ENCODE results near the gene ITPKB. TPM values are rescaled to one million over a fixed set of nuclear protein-coding genes. Genes with fewer than 3 reads are reported as not detected.
"Not testable (repeated sequence)": the region's sequence is repeated elsewhere in the genome, so short reads cannot be mapped to it uniquely, and the experiment has no call there.

The ITPKB gene
- total RNA-seq, 5 donors from 2014 or later (not counting 1 experiment from before 2014, with no cell fraction given) = 153 to 351 (median 179) TPM

- DNase-seq (peak in 3 of 35 experiments; percentile 34 to 52 (median 51)), ATAC-seq (replicated peaks in 1 of 4) (peak; percentile 26 to 68 (median 58))
- peaks cover 67 to 92% of the 10 kb centered on the region in 2 experiments for H3K4me1 ChIP-seq (ENCODE audit: control insufficient read depth in 1 of 2, extremely low read depth in 1 of 2, insufficient read depth in 2 of 2, low read length in 2 of 2)
- Mint-ChIP-seq H3K36me3 (peaks cover 44% of the 10 kb centered on the region), H3K4me1 (peaks cover 92 to 98% (median 94%) of the 10 kb centered on the region in 3 donors), H3K27ac (peak overlapping the region; percentile 87 to 93), H3K4me3 (peak overlapping the region; percentile 59 to 95 (median 85)), H3K27me3 (no peaks in the 10 kb centered on the region), H3K9me3 (no peaks in the 10 kb centered on the region)
- H3K36me3 ChIP-seq (ENCODE audit: control insufficient read depth in 2 of 2, extremely low read depth in 1 of 2, insufficient read depth in 1 of 2, low read length in 1 of 2) = peaks cover 11 to 69% of the 10 kb centered on the region in 2 donors
- H3K27ac ChIP-seq (ENCODE audit: low read length) = peak overlapping the region; percentile 82
- ChIA-PET POLR2A (interaction anchor here (0.5 to 1.2 kb wide), 7 partner anchors 9 to 27 kb away, joined by 3 to 9 read pairs (median 4); no protein-coding TSS in a partner anchor), CTCF (interaction anchor here (0.6 to 1.3 kb wide), 4 partner anchors 12 to 44 kb away, joined by 3 to 6 read pairs (median 4); no protein-coding TSS in a partner anchor)
- H3K9me3 ChIP-seq = no peaks in the 10 kb centered on the region
- H3K4me3 ChIP-seq (ENCODE audit: control insufficient read depth in 1 of 2, extremely low read depth in 1 of 2, low read length in 1 of 2) = no peak overlapping the region
- WGBS (ENCODE audit: insufficient coverage) = 0% methylated on average over 1 of the region's 14 CpGs
- no peaks in the 10 kb centered on the region for H3K27me3 ChIP-seq (replicated peaks in 1 of 2; ENCODE audit: control insufficient read depth in 2 of 2, extremely low read depth in 1 of 2, insufficient read depth in 2 of 2, low read length in 1 of 2)
Observed at GRCh38 chr1:226722901-226723656, 16.0 kb downstream of the ITPKB start.

- no peaks in the 10 kb centered on the region for H3K9me3 Mint-ChIP-seq
- no peaks in the 10 kb centered on the region for H3K27me3 ChIP-seq (replicated peaks in 1 of 2; ENCODE audit: control insufficient read depth in 2 of 2, extremely low read depth in 1 of 2, insufficient read depth in 2 of 2, low read length in 1 of 2)
- H3K27ac ChIP-seq (ENCODE audit: low read length) = peak overlapping the region; percentile 82
- peak overlapping the region; percentile 59 to 95 (median 85) for H3K4me3 Mint-ChIP-seq
- H3K36me3 ChIP-seq (ENCODE audit: control insufficient read depth in 2 of 2, extremely low read depth in 1 of 2, insufficient read depth in 1 of 2, low read length in 1 of 2) = peaks cover 11 to 64% of the 10 kb centered on the region in 2 donors
- peaks cover 40% of the 10 kb centered on the region for H3K36me3 Mint-ChIP-seq
- 33% methylated on average over 1 of the region's 11 CpGs for WGBS (ENCODE audit: insufficient coverage)
- ChIA-PET POLR2A (interaction anchor here (0.6 to 1.2 kb wide), 4 partner anchors 10 to 26 kb away, joined by 4 to 6 read pairs (median 6); no protein-coding TSS in a partner anchor), CTCF (interaction anchor here in 1 of 2 donors (0.7 kb wide), 1 partner anchor 18 kb away, joined by 3 read pairs; no protein-coding TSS in a partner anchor)
- DNase-seq (peak in 1 of 35 experiments; percentile 24), ATAC-seq (replicated peaks in 1 of 4) (peak; percentile 2 to 19 (median 10))
- peaks cover 65 to 93% of the 10 kb centered on the region in 2 experiments for H3K4me1 ChIP-seq (ENCODE audit: control insufficient read depth in 1 of 2, extremely low read depth in 1 of 2, insufficient read depth in 2 of 2, low read length in 2 of 2)
- H3K27me3 Mint-ChIP-seq = no peaks in the 10 kb centered on the region
- H3K4me1 Mint-ChIP-seq = peaks cover 92 to 98% (median 94%) of the 10 kb centered on the region in 3 donors
- H3K27ac Mint-ChIP-seq = peak overlapping the region; percentile 87 to 93
- peak overlapping the region in 1 of 2 donors; percentile 19 for H3K4me3 ChIP-seq (ENCODE audit: control insufficient read depth in 1 of 2, extremely low read depth in 1 of 2, low read length in 1 of 2)
- H3K9me3 ChIP-seq = no peaks in the 10 kb centered on the region
Observed at GRCh38 chr1:226722240-226722900, 16.7 kb downstream of the ITPKB start.

GRCh38 chr1:226720574-226720973 lies 18.5 kb downstream of the ITPKB start:
- WGBS (ENCODE audit: insufficient coverage) = 97% methylated on average over 6 of the region's 13 CpGs
- Mint-ChIP-seq H3K4me3 (peak overlapping the region in 1 of 3 donors; percentile 85), H3K36me3 (peaks cover 33% of the 10 kb centered on the region), H3K27ac (peak overlapping the region; percentile 74 to 89), H3K4me1 (peaks cover 91 to 97% (median 93%) of the 10 kb centered on the region in 3 donors)
- H3K4me3 ChIP-seq (ENCODE audit: control insufficient read depth in 1 of 2, extremely low read depth in 1 of 2, low read length in 1 of 2); H3K9me3 Mint-ChIP-seq; CTCF ChIA-PET; ATAC-seq (replicated peaks in 1 of 4); H3K9me3 ChIP-seq; H3K27me3 ChIP-seq (replicated peaks in 1 of 2; ENCODE audit: control insufficient read depth in 2 of 2, extremely low read depth in 1 of 2, insufficient read depth in 2 of 2, low read length in 1 of 2); DNase-seq; H3K27me3 Mint-ChIP-seq: not testable (repeated sequence)
- Histone ChIP-seq H3K36me3 (ENCODE audit: control insufficient read depth in 2 of 2, extremely low read depth in 1 of 2, insufficient read depth in 1 of 2, low read length in 1 of 2) (peaks cover 11 to 55% of the 10 kb centered on the region in 2 donors), H3K27ac (ENCODE audit: low read length) (peak overlapping the region; percentile 8), H3K4me1 (ENCODE audit: control insufficient read depth in 1 of 2, extremely low read depth in 1 of 2, insufficient read depth in 2 of 2, low read length in 2 of 2) (peaks cover 61 to 89% of the 10 kb centered on the region in 2 experiments)
- POLR2A ChIA-PET = interaction anchor here in 1 of 2 donors (0.7 kb wide), 1 partner anchor 73 kb away, joined by 8 read pairs; no protein-coding TSS in a partner anchor

GRCh38 chr1:226719596-226720387 lies 19.3 kb downstream of the ITPKB start:
- POLR2A ChIA-PET = interaction anchor here in 1 of 2 donors (0.6 to 0.7 kb wide), 2 partner anchors 10 to 18 kb away, joined by 3 read pairs; no protein-coding TSS in a partner anchor
- 55% methylated on average over 10 of the region's 11 CpGs for WGBS (ENCODE audit: insufficient coverage)

GRCh38 chr1:226717256-226717909 lies 21.7 kb downstream of the ITPKB start:
- peak; percentile 30 to 63 (median 54) for ATAC-seq (replicated peaks in 1 of 4)
- 54% methylated on average over 8 of the region's 11 CpGs for WGBS (ENCODE audit: insufficient coverage)
- Mint-ChIP-seq H3K4me1 (peaks cover 91 to 97% (median 94%) of the 10 kb centered on the region in 3 donors), H3K27me3 (no peaks in the 10 kb centered on the region), H3K27ac (peak overlapping the region; percentile 74 to 89), H3K36me3 (peaks cover 36% of the 10 kb centered on the region), H3K9me3 (peaks cover 4 to 9% (median 5%) of the 10 kb centered on the region in 3 donors), H3K4me3 (peak overlapping the region; percentile 63 to 85 (median 64))
- Histone ChIP-seq H3K27ac (ENCODE audit: low read length) (peak overlapping the region; percentile 65), H3K36me3 (ENCODE audit: control insufficient read depth in 2 of 2, extremely low read depth in 1 of 2, insufficient read depth in 1 of 2, low read length in 1 of 2) (peaks cover 11 to 39% of the 10 kb centered on the region in 2 donors), H3K27me3 (replicated peaks in 1 of 2; ENCODE audit: control insufficient read depth in 2 of 2, extremely low read depth in 1 of 2, insufficient read depth in 2 of 2, low read length in 1 of 2) (no peaks in the 10 kb centered on the region), H3K9me3 (no peaks in the 10 kb centered on the region), H3K4me3 (ENCODE audit: control insufficient read depth in 1 of 2, extremely low read depth in 1 of 2, low read length in 1 of 2) (peak overlapping the region in 1 of 2 donors; percentile 35), H3K4me1 (ENCODE audit: control insufficient read depth in 1 of 2, extremely low read depth in 1 of 2, insufficient read depth in 2 of 2, low read length in 2 of 2) (peaks cover 51 to 82% of the 10 kb centered on the region in 2 experiments)
- CTCF ChIA-PET = interaction anchor here in 1 of 2 donors (1.1 to 1.7 kb wide), 2 partner anchors 17 to 25 kb away, joined by 5 to 8 read pairs; no protein-coding TSS in a partner anchor
- POLR2A ChIA-PET = no interaction called here
- DNase-seq = peak in 4 of 35 experiments; percentile 30 to 51 (median 46)

More at GRCh38 chr1:226719596-226720387, 19.3 kb downstream of the ITPKB start:
- Mint-ChIP-seq H3K36me3 (peaks cover 31% of the 10 kb centered on the region), H3K9me3 (no peaks in the 10 kb centered on the region), H3K4me3 (peak overlapping the region; percentile 18 to 85 (median 25)), H3K27me3 (no peaks in the 10 kb centered on the region), H3K4me1 (peaks cover 91 to 97% (median 93%) of the 10 kb centered on the region in 3 donors), H3K27ac (peak overlapping the region; percentile 74 to 89)
- Histone ChIP-seq H3K27ac (ENCODE audit: low read length) (peak overlapping the region; percentile 8), H3K9me3 (no peaks in the 10 kb centered on the region), H3K4me3 (ENCODE audit: control insufficient read depth in 1 of 2, extremely low read depth in 1 of 2, low read length in 1 of 2) (no peak overlapping the region), H3K27me3 (replicated peaks in 1 of 2; ENCODE audit: control insufficient read depth in 2 of 2, extremely low read depth in 1 of 2, insufficient read depth in 2 of 2, low read length in 1 of 2) (no peaks in the 10 kb centered on the region), H3K4me1 (ENCODE audit: control insufficient read depth in 1 of 2, extremely low read depth in 1 of 2, insufficient read depth in 2 of 2, low read length in 2 of 2) (peaks cover 58 to 82% of the 10 kb centered on the region in 2 experiments), H3K36me3 (ENCODE audit: control insufficient read depth in 2 of 2, extremely low read depth in 1 of 2, insufficient read depth in 1 of 2, low read length in 1 of 2) (peaks cover 11 to 47% of the 10 kb centered on the region in 2 donors)
- ATAC-seq (replicated peaks in 1 of 4) (peak in 1 of 4 experiments; percentile 15), DNase-seq (peak in 3 of 35 experiments; percentile 4 to 14 (median 9))
- CTCF ChIA-PET = interaction anchor here in 1 of 2 donors (1.4 kb wide), 1 partner anchor 32 kb away, joined by 3 read pairs; no protein-coding TSS in a partner anchor

Data from T-cell (primary cell).